OCI-LY7 (cell line): Measurements from ENCODE around the gene GMCL1.

Source experiments
- CTCF ChIP-seq: fragments of 200-600 bp; sonication (generic); conservative IDR thresholded peaks from 2 replicates; pipeline ENCODE4 v1.5.1; 2014; ENCODE audit warnings: mild to moderate bottlenecking, antibody characterized with exemption, low read length, moderate library complexity, mixed read lengths
- EZH2phosphoT487 ChIP-seq: fragments of 200-600 bp; sonication (generic); IDR thresholded peaks from 2 replicates; pipeline ENCODE4 v1.6.1; 2018; ENCODE audit warnings: low read depth, borderline replicate concordance, mild to moderate bottlenecking, mixed run types, antibody characterized with exemption, low read length, moderate library complexity, mixed read lengths

- no peak for TF ChIP-seq CTCF
- no peak for TF ChIP-seq EZH2phosphoT487
Measured at GRCh38 chr2:69804416-69804815, 25.0 kb upstream of the GMCL1 start.
